ENCODE measurements around the gene TEDC1.

TEDC1 gene

GRCh38 chr14:105478398-105479251 lies 12.4 kb upstream of the TEDC1 start:
- no peak overlapping the region for H3K4me3 ChIP-seq (replicated peaks; ENCODE audit: low read depth, low read length)
- no peak for TF ChIP-seq CTCF (IDR thresholded peaks at IDR 0.05; ENCODE audit: low read depth, low read length, missing control alignments)
- DNase-seq (ENCODE audit: extremely low read depth, low read depth), result no peak

- no peak for DNase-seq (ENCODE audit: extremely low read depth, low read depth)
- no peak for TF ChIP-seq CTCF (IDR thresholded peaks at IDR 0.05; ENCODE audit: low read depth, low read length, missing control alignments)
- H3K4me3 ChIP-seq (replicated peaks; ENCODE audit: low read depth, low read length), result no peak overlapping the region
These were observed 11.5 kb upstream of the TEDC1 start for GRCh38 chr14:105479431-105480158.

GRCh38 chr14:105480199-105480746 lies 10.8 kb upstream of the TEDC1 start:
- no peak overlapping the region for H3K4me3 ChIP-seq (replicated peaks; ENCODE audit: low read depth, low read length)
- TF ChIP-seq CTCF (IDR thresholded peaks at IDR 0.05; ENCODE audit: low read depth, low read length, missing control alignments), result no peak
- DNase-seq (ENCODE audit: extremely low read depth, low read depth), result no peak

GRCh38 chr14:105480807-105481801 lies 9.9 kb upstream of the TEDC1 start:
- peak; percentile 99 for TF ChIP-seq CTCF (IDR thresholded peaks at IDR 0.05; ENCODE audit: low read depth, low read length, missing control alignments)
- H3K4me3 ChIP-seq (replicated peaks; ENCODE audit: low read depth, low read length), result peak overlapping the region; percentile 46
- peak; percentile 70 for DNase-seq (ENCODE audit: extremely low read depth, low read depth)

GRCh38 chr14:105481886-105482457 lies 9.1 kb upstream of the TEDC1 start:
- peak; percentile 96 for DNase-seq (ENCODE audit: extremely low read depth, low read depth)
- H3K4me3 ChIP-seq (replicated peaks; ENCODE audit: low read depth, low read length), result peak overlapping the region; percentile 18
- no peak for TF ChIP-seq CTCF (IDR thresholded peaks at IDR 0.05; ENCODE audit: low read depth, low read length, missing control alignments)

All from HFF-Myc (cell line).